Mucosa of rectum (tissue), 2 donors: Measurements from ENCODE around the gene COPA.

Experiments used
- H3K27ac ChIP-seq, 2 donors: one replicate each; pipeline ENCODE4 v1.7.0; 2013; ENCODE audit warnings: inconsistent platforms in 2 of 2, low read depth in 2 of 2, low read length in 2 of 2
- H3K27me3 ChIP-seq, 2 donors: one replicate each; pipeline ENCODE4 v1.7.0; 2013; ENCODE audit warnings: low read length in 2 of 2; ENCODE audit not compliant: control insufficient read depth in 2 of 2, insufficient read depth in 2 of 2
- H3K36me3 ChIP-seq, 2 donors: one replicate each; pipeline ENCODE4 v1.7.0; 2013; ENCODE audit warnings: low read length in 2 of 2; ENCODE audit not compliant: control insufficient read depth in 2 of 2, insufficient read depth in 2 of 2
- H3K4me1 ChIP-seq, 2 donors: one replicate each; pipeline ENCODE4 v1.7.0; 2013; ENCODE audit warnings: low read length in 2 of 2, mild to moderate bottlenecking in 1 of 2; ENCODE audit not compliant: control insufficient read depth in 2 of 2, insufficient read depth in 2 of 2
- H3K4me3 ChIP-seq, 2 donors: one replicate each; pipeline ENCODE4 v1.7.0; 2013; ENCODE audit warnings: low read length in 2 of 2
- H3K9ac ChIP-seq, 2 donors: one replicate each; pipeline ENCODE4 v1.7.0; 2013; ENCODE audit warnings: low read length in 2 of 2, low read depth in 1 of 2, mild to moderate bottlenecking in 1 of 2
- H3K9me3 ChIP-seq, 2 donors: one replicate each; pipeline ENCODE4 v1.7.0; 2013; ENCODE audit warnings: low read length in 2 of 2; ENCODE audit not compliant: control insufficient read depth in 2 of 2
- donor health status: healthy.
- donor health status: Normal muscosa, but diverticular disease.

COPA gene

DNA sequence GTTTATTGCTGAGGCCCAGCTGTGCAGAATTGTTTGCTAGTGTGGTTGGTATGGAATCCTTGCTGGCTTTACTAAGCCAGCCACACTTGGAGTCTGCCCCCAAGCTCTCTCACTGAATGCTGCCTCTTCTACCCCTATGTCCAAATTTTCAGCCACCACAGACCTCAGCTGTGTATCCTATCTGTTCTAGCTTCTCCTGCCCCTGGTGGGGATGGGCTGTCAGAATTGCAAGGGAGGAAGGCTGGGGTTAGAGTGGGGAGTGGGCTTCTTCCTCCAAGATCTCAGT is 28.2 kb upstream of the COPA start:
- peaks cover 5 to 6% of the 10 kb centered on the region in 2 donors for H3K4me1 ChIP-seq
- H3K4me3 ChIP-seq: no peak overlapping the region
- no peak overlapping the region for H3K9ac ChIP-seq
- no peaks in the 10 kb centered on the region for H3K27me3 ChIP-seq
- no peaks in the 10 kb centered on the region for H3K9me3 ChIP-seq
- H3K27ac ChIP-seq: no peak overlapping the region
- no peaks in the 10 kb centered on the region for H3K36me3 ChIP-seq

DNA sequence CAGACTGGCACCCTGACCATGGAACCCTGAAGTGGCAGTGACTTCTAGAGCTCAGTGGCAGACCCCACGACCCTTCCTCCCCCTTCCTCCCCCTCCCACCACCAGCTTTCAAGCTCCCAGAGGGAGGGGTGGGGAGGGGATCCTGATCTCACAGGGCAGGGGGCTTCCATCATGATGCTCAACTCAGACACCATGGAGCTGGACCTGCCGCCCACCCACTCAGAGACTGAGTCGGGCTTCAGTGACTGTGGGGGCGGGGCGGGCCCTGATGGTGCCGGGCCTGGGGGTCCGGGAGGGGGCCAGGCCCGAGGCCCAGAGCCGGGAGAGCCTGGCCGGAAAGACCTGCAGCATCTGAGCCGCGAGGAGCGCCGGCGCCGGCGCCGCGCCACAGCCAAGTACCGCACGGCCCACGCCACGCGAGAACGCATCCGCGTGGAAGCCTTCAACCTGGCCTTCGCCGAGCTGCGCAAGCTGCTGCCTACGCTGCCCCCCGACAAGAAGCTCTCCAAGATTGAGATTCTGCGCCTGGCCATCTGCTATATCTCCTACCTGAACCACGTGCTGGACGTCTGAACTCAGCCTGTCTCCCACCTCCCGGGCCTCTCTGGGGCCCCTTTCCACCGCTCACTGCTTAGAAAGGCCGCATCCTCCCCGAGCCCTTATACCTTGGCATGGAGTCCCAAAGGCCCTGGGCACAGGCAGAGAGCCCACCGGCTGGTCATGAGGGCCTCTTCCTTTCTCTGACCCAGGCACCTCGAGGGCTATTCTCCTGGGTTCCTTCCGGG is 27.7 kb upstream of the COPA start:
- Histone ChIP-seq H3K27me3 (no peaks in the 10 kb centered on the region), H3K9ac (no peak overlapping the region), H3K4me3 (no peak overlapping the region), H3K36me3 (no peaks in the 10 kb centered on the region), H3K27ac (no peak overlapping the region), H3K4me1 (peaks cover 0 to under 1% of the 10 kb centered on the region in 2 donors), H3K9me3 (no peaks in the 10 kb centered on the region)

DNA sequence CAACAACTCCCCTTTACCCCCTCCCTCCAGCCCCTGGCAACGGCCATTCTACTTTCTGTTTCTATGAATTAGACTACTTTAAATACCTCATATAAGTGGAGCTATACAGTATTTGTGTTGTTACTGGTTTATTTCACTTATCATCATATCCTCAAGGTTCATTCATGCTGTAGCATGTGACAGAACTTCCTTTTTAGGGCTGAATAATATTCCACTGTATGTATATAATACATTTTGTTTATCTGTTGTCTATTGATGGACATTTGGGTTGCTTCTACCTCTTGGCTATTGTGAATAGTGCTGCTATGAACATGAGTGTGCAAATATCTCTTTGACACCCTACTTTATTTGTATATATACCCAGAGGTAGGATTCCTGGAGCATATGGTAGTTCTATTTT is 26.0 kb upstream of the COPA start:
- Histone ChIP-seq H3K9ac (no peak overlapping the region), H3K27ac (no peak overlapping the region), H3K36me3 (no peaks in the 10 kb centered on the region), H3K27me3 (no peaks in the 10 kb centered on the region), H3K4me1 (no peaks in the 10 kb centered on the region), H3K4me3 (no peak overlapping the region), H3K9me3 (no peaks in the 10 kb centered on the region)

DNA sequence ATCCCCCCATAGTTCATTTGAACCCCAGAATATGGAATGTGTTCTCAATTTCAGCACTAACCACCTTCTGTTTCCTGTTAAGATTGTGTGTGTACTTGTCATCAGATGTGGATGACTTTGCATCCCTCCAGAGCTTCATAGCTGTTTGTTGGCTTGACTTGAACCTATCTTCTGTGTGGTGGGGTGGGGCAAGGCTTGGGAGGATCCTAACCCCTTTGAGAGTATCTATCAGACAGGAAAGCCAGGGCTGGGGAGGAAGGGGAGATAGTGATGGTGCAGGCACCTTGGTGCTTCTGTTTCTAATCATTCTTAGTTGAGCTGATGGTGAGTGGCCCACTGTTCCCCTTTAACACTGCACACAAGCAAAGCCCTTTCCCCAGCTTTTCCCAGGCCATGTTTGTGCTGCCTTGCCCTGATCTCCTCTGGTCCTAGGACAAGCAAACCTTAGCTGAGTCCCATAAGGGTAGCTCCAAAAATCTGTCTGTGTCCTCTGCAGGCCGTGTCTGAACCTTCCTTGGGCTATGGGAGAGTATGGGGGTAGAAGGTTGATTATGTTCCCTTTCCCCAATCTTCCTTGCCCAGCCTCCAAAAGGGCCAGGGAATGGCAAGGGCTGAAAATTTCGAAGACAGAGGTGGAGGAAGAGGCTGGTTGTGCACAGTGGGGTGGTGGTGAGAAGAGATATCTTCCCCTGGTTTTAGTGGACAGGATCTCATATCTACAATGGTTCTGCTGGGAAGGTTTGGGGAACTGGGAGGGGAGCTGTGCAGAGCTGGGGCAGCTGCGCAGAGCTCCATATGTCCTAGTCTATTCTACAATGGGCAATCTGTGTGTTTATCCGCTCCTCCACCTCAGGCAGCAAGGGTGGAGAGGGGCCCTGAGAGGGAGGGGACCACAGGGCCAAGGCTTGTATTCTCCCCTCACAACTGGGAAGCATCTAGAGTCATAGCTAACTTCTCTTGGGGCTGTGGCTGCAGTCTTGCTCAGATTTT is 25.2 kb upstream of the COPA start:
- Histone ChIP-seq H3K4me1 (no peaks in the 10 kb centered on the region), H3K36me3 (no peaks in the 10 kb centered on the region), H3K9ac (no peak overlapping the region), H3K27me3 (no peaks in the 10 kb centered on the region), H3K4me3 (no peak overlapping the region), H3K9me3 (no peaks in the 10 kb centered on the region), H3K27ac (no peak overlapping the region)

DNA sequence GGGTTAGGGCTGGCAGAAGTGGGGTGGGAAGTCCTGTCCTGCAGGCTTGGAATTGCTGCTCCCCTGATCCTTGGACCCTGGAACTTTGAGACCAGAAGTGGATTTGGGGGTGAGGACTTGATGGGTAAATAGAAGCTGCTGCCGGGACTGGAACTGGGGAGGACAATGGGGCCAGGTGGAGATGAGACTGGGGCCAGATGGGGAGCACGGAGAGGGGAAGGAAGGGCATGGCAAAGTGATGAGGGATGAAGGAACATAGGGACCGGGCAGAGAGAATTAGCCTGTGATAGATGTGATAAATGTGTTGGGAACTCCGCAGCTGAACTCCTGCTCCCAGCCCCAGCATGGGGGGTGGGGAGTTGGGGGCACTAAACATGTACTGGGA is 24.5 kb upstream of the COPA start:
- Histone ChIP-seq H3K27me3 (no peaks in the 10 kb centered on the region), H3K9me3 (no peaks in the 10 kb centered on the region), H3K9ac (no peak overlapping the region), H3K27ac (no peak overlapping the region), H3K4me3 (no peak overlapping the region), H3K4me1 (no peaks in the 10 kb centered on the region), H3K36me3 (no peaks in the 10 kb centered on the region)

DNA sequence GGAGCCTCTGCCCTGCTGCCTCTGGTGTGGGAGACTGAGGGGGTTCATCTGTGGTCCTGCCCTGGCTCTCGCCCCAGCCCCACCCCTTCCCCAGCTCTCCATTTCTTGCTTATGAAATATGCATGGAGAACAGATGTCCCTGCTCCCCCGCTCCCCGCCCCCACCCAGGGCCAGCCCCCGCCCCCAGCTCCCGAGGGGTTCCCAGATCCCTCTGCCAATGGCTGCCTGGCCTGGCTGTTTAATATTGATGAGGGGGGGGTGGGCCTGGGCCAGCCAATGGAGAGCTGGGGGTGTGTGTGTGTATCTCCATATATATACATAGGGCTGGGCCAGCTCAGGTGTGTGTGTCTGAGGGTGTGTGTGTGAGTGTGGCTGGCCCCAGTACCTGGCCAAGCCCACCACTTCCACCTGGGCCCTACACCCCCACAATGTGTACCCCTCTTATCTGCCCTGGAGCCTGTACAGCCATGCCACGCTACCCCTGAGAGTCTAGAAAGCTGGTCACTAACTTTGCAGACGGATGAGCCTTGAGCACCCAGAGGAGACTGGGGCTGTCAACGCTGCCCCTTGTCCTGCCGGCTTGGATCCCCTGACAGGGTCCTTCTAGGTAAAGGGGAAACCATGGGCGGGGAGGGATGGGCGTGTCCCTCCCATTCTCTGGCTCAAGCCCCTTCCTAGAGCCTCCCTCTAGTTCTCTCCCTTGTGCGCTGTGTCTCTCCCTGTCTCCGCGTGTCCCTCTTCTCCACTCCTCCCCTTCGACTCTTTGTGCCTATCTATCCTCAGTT is 23.9 kb upstream of the COPA start, which contains the start of gene NHLH1:
TSS of gene NHLH1 (plus strand) at position 341 of the 785 bp plus-strand sequence. CDS start 3,661 bp downstream, outside the sequence.
- Histone ChIP-seq H3K4me1 (no peaks in the 10 kb centered on the region), H3K4me3 (no peak within 1 kb of the TSS), H3K27ac (no peak within 1 kb of the TSS)

DNA sequence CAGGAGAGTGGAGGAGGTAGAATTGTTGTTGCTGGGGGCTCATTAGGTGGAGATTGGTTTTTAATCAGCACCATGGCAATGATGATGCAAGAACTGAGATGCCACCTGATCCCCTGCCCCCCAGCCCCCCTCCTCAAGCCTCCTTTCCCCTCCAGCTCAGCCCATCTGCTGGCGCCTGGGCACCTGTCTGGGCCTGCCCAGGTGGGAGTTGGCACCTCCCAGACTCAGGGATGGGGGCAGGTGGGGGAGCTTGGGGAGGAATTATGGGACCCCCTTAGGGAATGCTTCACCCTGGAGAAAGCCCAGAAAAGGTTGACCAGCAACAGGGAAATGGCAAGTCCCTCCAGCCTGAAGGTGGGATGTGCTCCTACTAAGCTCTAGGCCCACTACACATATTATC is 22.3 kb upstream of the COPA start:
- Histone ChIP-seq H3K27me3 (no peaks in the 10 kb centered on the region), H3K27ac (no peak overlapping the region), H3K4me1 (no peaks in the 10 kb centered on the region), H3K4me3 (no peak overlapping the region), H3K9me3 (no peaks in the 10 kb centered on the region), H3K9ac (no peak overlapping the region), H3K36me3 (peaks cover 2 to 5% of the 10 kb centered on the region in 2 donors)

More for the DNA sequence above, 23.9 kb upstream of the COPA start, which contains the start of gene NHLH1:
- Histone ChIP-seq H3K9me3 (no peaks in the 10 kb centered on the region), H3K36me3 (no peaks in the 10 kb centered on the region), H3K9ac (no peak within 1 kb of the TSS), H3K27me3 (no peaks in the 10 kb centered on the region)

DNA sequence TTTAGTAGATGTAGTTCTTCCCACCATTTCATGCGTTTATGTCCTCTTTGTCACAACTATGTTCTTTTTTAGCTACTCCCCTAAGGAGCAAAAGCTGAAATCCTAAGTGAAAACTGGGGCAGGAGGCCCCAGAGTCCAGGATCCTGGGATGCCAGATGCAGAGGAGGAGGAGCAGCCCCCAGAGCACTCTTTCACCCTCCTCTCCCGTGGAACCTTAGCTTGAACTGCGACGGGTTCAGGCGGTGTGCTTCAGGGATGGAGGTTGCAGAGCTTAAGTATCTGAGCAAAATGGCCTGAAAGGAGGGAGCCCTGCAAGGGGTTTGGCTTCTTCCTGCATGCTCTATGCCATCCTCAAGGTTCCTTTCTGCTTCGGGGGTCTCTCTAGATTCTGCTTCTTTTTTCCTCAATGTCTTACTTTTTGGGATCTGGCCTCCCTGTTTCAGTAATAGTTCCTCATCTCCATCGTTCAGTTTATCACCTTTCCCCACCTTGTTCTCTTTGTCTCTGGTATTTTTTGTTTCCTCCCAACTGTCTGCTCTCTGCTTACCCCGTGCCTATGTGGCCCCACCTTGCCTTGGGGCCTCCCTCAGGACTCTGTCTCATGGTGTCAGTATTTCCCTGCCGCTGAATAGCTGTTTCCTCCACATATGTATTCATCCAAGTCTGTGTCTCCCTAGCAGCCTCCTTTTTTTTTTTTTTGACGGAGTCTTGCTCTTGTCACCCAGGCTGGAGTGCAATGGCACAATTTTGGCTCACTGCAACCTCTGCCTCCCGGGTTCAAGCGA is 21.1 kb upstream of the COPA start:
- H3K27ac ChIP-seq: no peak overlapping the region
- H3K36me3 ChIP-seq: peaks cover 8 to 11% of the 10 kb centered on the region in 2 donors
- no peaks in the 10 kb centered on the region for H3K9me3 ChIP-seq
- H3K4me1 ChIP-seq: no peaks in the 10 kb centered on the region
- no peak overlapping the region for H3K9ac ChIP-seq
- no peaks in the 10 kb centered on the region for H3K27me3 ChIP-seq
- no peak overlapping the region for H3K4me3 ChIP-seq

DNA sequence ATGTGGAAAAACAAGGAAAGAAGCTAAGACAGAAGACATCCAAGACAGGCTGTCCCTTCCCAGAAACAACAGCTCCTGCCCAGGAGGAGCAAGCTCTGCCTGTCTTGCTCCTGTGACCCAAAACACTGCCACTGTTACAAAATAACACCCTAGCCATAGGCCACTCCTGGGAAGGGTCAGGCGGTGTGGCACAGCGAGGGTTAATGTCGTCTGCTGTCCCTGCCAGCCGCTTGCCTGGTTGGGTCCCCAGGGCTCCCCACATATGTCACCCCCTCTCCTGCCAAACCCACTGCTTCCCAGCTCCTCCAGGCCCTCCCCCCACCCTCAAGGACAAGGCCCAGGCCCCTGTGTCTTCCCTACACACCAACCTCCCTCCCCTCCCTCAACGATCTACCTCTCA is 20.0 kb upstream of the COPA start:
- Histone ChIP-seq H3K36me3 (peaks cover 16 to 17% of the 10 kb centered on the region in 2 donors), H3K27me3 (no peaks in the 10 kb centered on the region), H3K4me3 (no peak overlapping the region), H3K27ac (no peak overlapping the region), H3K9me3 (no peaks in the 10 kb centered on the region), H3K4me1 (no peaks in the 10 kb centered on the region), H3K9ac (no peak overlapping the region)
